Coronary artery (tissue), 2 donors: ENCODE measurements around the gene RAP1GAP.
A peak's percentile ranks its signal among the peaks of the same experiment; 100 is the strongest.

ENCODE experiments used
- DNase-seq: peaks from one replicate; pipeline ENCODE4 v3.0.0-alpha.2; 2017; ENCODE audit warnings: low spot score
- H3K27ac ChIP-seq, 2 donors: fragments of 200-600 bp; sonication (generic); one replicate each; pipeline ENCODE4 v1.5.1; 2016 to 2019
- H3K4me3 ChIP-seq: fragments of 200-600 bp; sonication (generic); 2 replicates; pipeline ENCODE4 v1.5.1; 2016; ENCODE audit warnings: mild to moderate bottlenecking, moderate library complexity
- TF ChIP-seq, protein P1 (sequence below): fragments of 200-600 bp; sonication (generic); IDR thresholded peaks from one replicate; pipeline ENCODE4 v1.5.1; 2019; ENCODE audit warnings: antibody characterized with exemption

Gene RAP1GAP

DNA sequence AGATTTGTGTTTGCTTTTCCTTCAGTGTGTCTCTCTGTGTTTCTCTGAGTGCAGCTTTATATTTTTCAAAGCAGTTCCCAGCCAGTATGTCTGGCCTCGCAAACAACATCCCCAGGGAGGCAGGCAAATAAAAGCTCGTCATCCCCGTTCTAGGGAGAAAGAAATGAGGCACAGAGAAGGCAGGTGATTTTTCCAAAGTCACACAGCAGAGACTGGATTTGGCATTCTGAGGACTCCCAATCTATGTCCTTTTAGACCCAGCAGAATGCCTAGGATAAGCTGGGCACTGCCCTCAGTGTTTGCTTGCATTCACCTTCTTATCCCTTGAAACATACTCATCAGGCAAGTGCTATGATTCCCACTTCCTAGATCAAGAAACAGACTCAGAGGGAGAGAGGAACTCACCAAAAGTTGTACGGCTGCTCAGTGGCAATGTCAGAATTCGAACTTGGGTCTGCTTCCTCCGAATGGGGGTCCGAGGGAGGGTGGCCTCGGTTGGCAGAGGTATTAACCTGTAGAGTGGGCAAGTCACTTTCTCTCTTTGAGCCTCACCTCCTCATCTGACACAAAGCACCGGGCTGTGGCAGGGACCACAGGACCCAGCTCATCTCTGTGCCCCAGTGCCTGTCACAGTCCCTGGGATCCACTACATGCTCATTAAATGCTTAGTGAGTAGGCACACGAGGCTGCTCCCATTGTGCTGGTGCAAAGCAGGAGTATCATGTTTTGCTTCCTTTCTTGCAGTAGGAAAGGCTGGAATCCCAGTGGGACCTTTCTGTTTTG lies 4.2 kb downstream of the RAP1GAP start:
- no peak overlapping the region for H3K27ac ChIP-seq
- H3K4me3 ChIP-seq, result no peak overlapping the region
- peak; percentile 40 for DNase-seq
- TF ChIP-seq, protein P1, sequence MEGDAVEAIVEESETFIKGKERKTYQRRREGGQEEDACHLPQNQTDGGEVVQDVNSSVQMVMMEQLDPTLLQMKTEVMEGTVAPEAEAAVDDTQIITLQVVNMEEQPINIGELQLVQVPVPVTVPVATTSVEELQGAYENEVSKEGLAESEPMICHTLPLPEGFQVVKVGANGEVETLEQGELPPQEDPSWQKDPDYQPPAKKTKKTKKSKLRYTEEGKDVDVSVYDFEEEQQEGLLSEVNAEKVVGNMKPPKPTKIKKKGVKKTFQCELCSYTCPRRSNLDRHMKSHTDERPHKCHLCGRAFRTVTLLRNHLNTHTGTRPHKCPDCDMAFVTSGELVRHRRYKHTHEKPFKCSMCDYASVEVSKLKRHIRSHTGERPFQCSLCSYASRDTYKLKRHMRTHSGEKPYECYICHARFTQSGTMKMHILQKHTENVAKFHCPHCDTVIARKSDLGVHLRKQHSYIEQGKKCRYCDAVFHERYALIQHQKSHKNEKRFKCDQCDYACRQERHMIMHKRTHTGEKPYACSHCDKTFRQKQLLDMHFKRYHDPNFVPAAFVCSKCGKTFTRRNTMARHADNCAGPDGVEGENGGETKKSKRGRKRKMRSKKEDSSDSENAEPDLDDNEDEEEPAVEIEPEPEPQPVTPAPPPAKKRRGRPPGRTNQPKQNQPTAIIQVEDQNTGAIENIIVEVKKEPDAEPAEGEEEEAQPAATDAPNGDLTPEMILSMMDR, result no peak

DNA sequence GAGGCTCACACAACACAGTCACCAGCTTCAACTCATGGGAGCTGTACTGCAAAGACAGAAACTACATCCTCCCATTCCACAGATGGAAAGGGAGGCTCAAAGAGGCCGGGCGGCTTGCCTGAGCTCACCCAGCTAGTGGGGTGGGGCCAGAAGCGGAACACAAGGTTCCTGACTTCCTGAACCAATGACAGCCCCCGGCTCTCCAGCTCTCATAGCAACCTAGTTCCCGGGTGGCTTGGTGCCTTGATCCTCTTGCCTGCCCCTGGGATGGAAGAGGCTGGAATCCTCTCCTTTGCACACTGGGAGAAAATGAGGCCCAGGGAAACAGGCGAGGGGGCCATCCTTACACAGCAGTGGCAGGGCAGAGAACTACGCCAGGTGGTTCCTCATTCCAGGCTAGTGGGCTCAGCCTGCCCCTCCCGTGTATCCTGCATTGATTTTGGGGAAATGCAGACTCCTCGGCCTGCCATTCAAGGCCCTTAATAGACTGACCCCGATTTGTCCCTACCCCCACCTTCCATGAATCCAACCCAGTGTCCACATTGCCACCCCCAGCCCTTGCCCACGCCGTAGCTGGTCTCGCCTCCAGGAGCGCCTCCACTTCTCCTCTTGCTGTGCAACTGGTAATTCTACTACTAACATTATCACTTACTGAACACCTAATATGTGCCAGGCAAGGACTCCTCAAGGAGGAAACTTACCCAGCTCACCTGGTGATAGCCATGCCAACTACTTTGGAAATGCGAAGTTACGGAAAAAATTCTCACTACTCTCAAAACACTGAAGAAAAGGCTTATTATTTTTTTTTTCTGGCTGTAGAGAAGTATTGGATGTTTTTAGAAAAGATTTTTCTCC lies 5.0 kb downstream of the RAP1GAP start:
- DNase-seq, result no peak
- Histone ChIP-seq H3K4me3 (no peak overlapping the region), H3K27ac (no peak overlapping the region)
- TF ChIP-seq, protein P1, result no peak

DNA sequence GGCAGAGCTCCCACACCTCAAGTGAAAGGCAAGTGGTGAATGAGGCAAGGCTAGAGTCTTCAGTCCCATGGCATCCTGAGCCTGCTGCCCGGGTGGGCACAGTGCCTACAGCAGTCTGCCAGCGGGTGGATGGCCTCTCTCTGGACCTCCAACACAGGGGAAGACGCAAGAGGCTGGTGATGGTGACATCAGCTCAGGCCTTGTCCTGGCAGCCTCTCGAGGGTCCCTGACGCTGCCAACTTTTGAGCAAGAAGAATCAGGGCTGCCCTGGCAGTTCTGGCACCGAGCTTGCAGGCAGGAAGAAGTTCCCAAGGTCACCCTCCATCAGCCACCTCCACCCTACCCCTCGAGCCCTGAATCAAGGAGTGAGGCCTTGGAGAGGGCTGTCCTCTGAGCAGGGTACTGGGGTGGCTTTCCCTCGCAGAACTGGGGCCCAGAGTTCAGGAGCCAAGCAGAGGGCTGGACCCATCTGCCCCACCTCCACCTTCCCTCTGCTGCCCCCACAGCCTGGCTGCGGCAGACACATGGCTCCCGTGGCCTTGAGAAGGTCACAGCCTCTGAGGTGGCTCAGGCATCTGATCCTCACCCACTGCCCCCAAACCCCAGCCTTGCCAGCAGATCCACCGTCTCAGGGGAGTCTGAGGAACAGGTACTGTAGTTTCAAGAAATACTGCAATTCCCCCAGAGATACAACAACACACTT lies 5.8 kb downstream of the RAP1GAP start:
- no peak for DNase-seq
- TF ChIP-seq, protein P1, result no peak
- no peak overlapping the region for H3K27ac ChIP-seq

DNA sequence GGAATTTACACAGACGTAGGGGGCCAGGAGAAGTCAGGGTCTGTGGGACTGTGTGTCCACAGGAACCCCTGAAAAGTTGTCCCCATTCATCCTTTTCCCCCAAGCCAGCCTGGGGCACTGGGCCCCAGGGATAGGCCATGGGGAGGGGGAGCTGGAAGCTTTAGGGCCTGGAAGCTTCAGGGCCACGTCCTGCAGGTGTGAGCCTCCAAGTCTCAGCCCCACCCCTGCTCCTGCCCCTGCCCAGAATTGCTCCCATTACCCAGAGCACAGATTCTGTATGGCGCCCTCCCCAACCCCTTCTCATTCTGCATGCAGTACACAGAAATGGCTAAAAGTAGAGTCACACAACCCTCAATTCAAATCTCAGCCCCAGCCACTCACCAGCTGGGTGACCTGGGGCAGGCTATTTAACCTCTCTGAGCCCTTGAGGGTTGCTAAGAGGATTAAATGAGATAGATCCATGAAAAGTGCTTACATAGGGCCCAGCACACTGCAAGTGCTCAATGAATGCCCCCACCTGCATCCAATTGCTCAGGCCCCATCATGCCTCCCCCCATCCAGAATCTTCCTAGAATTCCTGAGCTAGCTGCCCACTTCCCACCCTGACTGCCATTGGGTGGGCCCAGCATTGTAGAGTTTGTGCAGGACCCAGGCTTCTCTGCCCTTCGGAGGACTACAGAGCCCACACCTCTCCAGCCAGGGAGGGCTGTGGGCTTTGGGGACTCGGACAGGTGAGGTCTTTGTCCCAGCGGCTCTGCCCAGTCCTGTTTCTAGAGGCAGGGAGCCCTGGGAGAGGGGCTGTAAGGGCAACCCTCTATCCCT lies 6.5 kb downstream of the RAP1GAP start:
- Histone ChIP-seq H3K27ac (no peak overlapping the region), H3K4me3 (no peak overlapping the region)
- no peak for DNase-seq
- TF ChIP-seq, protein P1, result no peak

More for the DNA sequence above, 5.8 kb downstream of the RAP1GAP start:
- H3K4me3 ChIP-seq, result no peak overlapping the region

DNA sequence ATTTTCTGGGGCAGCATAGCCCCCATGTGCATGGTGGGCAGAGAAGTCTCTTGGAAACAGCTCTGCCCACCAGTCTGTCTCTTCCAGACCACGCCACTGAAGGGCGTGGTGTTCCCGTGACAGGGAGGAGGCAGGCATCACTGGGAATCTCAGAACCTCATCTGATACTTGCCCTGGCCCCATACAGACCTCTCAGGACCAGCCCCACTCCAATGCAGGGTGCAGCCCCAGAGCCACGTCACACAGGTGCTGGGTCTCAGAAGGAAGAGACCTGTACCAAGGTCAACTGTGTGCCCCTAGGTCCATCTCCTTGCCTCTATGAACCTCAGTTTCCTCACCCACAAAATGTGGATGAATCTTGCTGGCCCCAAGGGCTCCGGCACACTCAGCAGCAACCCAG lies 7.3 kb downstream of the RAP1GAP start:
- Histone ChIP-seq H3K27ac (no peak overlapping the region), H3K4me3 (no peak overlapping the region)
- no peak for DNase-seq
- TF ChIP-seq, protein P1, result no peak

DNA sequence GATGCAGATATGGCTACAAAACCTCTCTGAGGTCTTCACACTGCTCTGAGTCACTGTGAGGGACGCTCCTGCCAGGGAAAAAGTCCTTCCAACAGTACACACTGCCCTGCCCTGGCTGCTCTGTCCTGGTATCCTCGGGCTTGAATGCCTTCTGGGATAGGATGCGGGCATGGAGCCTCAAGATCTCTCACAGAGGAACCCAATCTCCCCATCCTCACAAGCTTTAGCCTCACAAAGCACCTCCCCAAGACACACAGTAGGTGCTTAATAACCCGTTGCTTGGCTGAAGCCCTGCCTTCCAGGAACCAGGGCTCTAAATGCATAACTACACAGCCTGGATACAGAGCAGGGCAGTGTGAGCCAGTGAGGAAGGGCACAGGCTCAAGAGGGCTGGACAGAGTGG lies 9.2 kb downstream of the RAP1GAP start:
- no peak for DNase-seq
- Histone ChIP-seq H3K4me3 (no peak overlapping the region), H3K27ac (no peak overlapping the region)
- TF ChIP-seq, protein P1, result no peak
